IPS-NIHi7 (cell line): ENCODE measurements around the gene TAGLN2.
A peak's percentile ranks its signal among the peaks of the same experiment; 100 is the strongest.

Experiments used
- DNase-seq: peaks from one replicate; pipeline ENCODE4 v3.0.0; 2012; ENCODE audit warnings: mixed read lengths; ENCODE audit errors: extremely low spot score

TAGLN2 gene

GRCh38 chr1:159924791-159925718, at the start of gene TAGLN2:
Gene TAGLN2, minus strand, starts transcription at chr1:159925507. Its CDS starts 4,998 bp downstream, at chr1:159920509.
- DNase-seq = peak; percentile 91

- DNase-seq = no peak
Measured at GRCh38 chr1:159974350-159974965, 49.2 kb upstream of the TAGLN2 start.

- DNase-seq = no peak
Measured at GRCh38 chr1:159973350-159973940, 48.1 kb upstream of the TAGLN2 start.

GRCh38 chr1:159972443-159973205, 47.3 kb upstream of the TAGLN2 start:
- DNase-seq = no peak

GRCh38 chr1:159970932-159971342, 45.6 kb upstream of the TAGLN2 start:
- no peak for DNase-seq

- DNase-seq = no peak
Measured at GRCh38 chr1:159968901-159969300, 43.6 kb upstream of the TAGLN2 start.

- DNase-seq = no peak
Measured at GRCh38 chr1:159965263-159965662, 40.0 kb upstream of the TAGLN2 start.

- DNase-seq = no peak
Measured at GRCh38 chr1:159964144-159964543, 38.8 kb upstream of the TAGLN2 start.

GRCh38 chr1:159962176-159962575, 36.9 kb upstream of the TAGLN2 start:
- DNase-seq = no peak

- DNase-seq = no peak
Measured at GRCh38 chr1:159961636-159962035, 36.3 kb upstream of the TAGLN2 start.

GRCh38 chr1:159960721-159961381, 35.5 kb upstream of the TAGLN2 start:
- DNase-seq = no peak

GRCh38 chr1:159959451-159959850, 34.1 kb upstream of the TAGLN2 start:
- no peak for DNase-seq

- no peak for DNase-seq
Measured at GRCh38 chr1:159958719-159959380, 33.5 kb upstream of the TAGLN2 start.

- no peak for DNase-seq
Measured at GRCh38 chr1:159957824-159958268, 32.5 kb upstream of the TAGLN2 start.

GRCh38 chr1:159955456-159955855, 30.1 kb upstream of the TAGLN2 start:
- no peak for DNase-seq

GRCh38 chr1:159953536-159954515, 28.5 kb upstream of the TAGLN2 start, which contains the start of gene SLAMF9:
Gene SLAMF9, minus strand, starts transcription at chr1:159954237. Its CDS starts 100 bp downstream, at chr1:159954137.
- no peak for DNase-seq

- no peak for DNase-seq
Measured at GRCh38 chr1:159952932-159953331, 27.6 kb upstream of the TAGLN2 start.

- no peak for DNase-seq
Measured at GRCh38 chr1:159951551-159951950, 26.2 kb upstream of the TAGLN2 start.

- DNase-seq = no peak
Measured at GRCh38 chr1:159951016-159951415, 25.7 kb upstream of the TAGLN2 start.
